ENCODE results near the gene RPTOR.

Gene RPTOR

GRCh38 chr17:80645706-80646325 is 101.2 kb downstream of the RPTOR start:
- DNase-seq = no peak

GRCh38 chr17:80646328-80646727 is 101.7 kb downstream of the RPTOR start:
- DNase-seq = no peak

GRCh38 chr17:80647746-80648145 is 103.1 kb downstream of the RPTOR start:
- no peak for DNase-seq

DNA sequence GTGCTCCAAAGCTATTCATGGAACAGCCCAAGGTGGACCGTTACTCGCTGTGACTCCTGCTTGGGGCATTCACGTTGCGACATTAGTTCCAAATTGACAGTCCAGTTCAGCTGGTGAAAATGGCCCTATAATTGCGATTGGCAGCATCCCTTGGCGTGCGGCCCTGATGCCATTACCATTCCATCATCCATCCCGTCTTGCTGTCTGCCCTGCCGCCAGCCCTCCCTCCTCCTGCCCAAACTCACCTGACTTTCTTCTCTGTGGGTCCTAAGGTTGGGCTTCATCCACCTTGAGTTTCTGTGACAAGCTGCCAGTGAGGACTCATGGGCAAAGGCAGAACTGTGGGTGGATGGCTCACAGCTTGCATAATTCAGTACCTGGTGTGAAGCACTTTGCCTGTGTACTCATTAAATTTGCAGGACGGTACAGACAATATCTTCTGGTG is 104.6 kb downstream of the RPTOR start:
- no peak for DNase-seq

GRCh38 chr17:80649672-80650330 is 105.2 kb downstream of the RPTOR start:
- DNase-seq = no peak

DNA sequence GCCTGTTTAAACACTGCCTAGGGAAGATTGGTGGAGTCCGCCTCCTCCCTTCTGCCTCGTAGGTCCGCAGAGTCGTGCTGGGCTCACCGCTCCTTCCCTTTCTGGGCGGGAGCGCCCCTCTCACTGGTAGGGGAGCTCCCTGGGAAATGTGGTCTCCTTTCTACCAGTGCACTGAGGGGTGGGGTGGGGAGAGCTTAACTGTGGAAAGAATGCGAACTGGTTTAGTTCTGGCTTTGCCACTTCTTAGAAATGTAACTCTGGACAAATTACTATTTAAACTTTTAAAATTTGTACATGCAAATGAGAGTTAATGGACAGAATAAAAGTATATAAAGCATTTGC is 105.7 kb downstream of the RPTOR start:
- DNase-seq = no peak

GRCh38 chr17:80650751-80651518 is 106.3 kb downstream of the RPTOR start:
- no peak for DNase-seq

DNA sequence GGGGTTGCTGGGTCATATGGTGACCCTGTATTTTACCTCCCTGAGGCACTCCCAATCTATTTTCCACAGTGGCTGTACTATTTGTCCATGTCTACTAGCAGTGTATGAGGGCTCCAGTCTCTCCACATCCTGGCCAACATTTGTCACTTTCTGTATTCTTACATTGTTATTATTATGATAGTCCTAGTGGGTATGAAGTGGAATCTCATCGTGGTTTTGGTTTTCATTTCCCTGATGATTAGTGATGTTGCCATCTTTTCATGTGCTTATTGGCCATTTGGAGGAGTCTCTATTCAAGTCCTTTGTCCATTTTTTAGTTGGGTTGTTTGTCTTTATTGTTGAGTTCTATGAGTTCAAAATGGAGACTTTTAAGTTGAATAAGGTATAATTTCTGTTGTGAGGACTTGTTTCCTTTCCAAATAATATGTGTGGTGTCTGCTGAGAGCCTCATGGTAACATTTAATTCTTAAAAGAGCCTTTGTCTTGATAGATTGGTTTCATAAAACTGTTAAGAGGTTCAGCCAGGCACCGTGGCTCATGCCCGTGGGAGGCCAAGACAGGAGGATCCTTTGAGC is 108.2 kb downstream of the RPTOR start:
- DNase-seq = no peak

- no peak for DNase-seq
Observed at GRCh38 chr17:80653856-80654255, 109.2 kb downstream of the RPTOR start.

- DNase-seq = no peak
Observed at GRCh38 chr17:80655608-80656007, 111.0 kb downstream of the RPTOR start.

GRCh38 chr17:80656590-80656989 is 112.0 kb downstream of the RPTOR start:
- DNase-seq = no peak

- DNase-seq = no peak
Observed at GRCh38 chr17:80657561-80657960, 112.9 kb downstream of the RPTOR start.

DNA sequence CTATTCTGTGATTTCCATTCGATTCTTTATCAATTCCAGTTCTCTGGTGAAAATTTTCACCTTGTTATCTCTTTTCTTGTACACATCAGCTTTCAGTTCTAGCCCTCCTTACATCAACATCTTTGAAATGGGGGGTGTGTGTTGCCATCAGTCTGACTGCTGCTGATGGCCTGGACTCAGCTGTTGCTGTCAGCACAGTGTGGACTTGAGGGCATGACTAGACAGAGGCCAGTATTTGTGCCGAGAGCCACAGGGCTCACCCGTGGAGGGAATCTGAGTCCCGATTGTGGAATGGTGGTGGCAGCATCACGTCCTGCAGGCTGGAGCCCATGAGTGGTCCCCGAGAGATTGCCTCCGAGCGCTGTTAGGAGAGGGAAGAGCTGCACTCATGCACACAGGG is 114.2 kb downstream of the RPTOR start:
- no peak for DNase-seq

- DNase-seq = no peak
Observed at GRCh38 chr17:80659651-80660050, 115.0 kb downstream of the RPTOR start.

DNA sequence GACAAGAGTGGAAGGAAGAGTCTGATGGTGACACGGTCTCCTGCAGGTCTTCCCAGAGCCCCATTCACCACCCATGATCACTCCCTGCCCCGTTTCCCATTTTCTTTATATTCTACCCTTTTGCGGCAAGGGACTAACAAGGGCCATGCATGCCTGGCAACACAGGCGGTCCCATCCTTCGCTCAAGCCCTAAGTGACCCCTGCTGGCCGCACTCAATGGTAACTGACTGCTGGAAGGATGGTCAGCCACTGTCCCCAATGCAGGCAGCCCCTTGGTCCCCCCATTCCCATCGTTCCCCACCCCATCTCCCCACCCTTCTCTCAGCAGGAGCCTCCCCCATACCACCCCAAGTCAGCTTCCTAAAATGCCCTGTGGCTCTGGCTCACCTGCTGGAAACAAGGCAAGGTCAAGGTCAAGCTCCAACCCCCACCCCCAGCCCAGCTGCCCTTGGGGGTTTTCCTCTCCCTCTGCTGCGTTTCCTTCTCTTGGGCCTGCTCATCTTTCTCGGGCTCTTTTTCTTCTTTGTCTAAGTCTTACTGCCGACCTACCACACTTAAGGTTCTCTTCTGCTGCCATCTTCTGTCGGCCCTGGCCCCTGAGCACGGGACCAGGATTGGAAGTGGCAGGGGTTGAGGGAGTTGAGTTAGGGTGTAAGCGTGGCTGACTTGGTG is 116.0 kb downstream of the RPTOR start:
- no peak for DNase-seq

DNA sequence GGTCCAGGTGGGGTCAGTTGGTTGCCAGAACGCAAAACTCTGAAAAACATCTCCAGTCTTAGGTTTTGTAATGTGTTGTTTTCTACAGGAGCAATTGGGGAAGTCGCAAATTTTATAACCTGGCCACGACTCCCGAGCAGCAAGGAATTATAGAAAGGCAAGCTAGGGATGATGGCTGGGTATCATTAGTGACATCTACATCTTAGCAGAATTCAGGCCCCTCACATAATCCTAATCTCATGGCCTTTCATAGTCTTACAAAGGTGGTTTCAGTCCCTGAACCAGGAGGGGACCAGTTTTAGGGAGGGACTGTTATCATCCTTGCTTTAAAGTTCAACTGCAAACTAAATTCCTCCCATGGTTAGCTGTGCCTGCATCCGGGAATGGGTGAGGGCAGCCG is 117.9 kb downstream of the RPTOR start:
- DNase-seq = no peak

GRCh38 chr17:80663781-80664206 is 119.2 kb downstream of the RPTOR start:
- DNase-seq = no peak

GRCh38 chr17:80664217-80664790 is 119.7 kb downstream of the RPTOR start:
- DNase-seq = no peak

DNA sequence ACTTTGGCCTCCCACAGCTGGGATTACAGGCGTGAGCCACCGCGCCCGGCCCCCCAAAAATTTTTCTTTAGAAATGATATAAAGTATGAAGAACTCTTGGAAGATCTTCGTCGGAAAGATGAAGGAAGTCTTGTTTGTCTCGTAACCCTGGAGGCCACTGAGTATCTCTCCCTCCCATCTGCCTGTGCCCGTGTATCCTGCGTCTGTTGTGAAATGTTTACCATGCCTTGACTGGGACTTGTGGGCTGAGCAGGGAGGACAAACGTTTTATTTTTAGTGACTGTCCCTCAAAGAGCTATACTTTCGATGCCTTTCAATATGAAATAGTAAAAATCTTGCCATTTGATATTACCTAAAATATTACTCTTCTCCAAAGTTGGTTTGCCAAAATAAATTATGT is 121.2 kb downstream of the RPTOR start:
- no peak for DNase-seq

GRCh38 chr17:80666867-80667266 is 122.2 kb downstream of the RPTOR start:
- no peak for DNase-seq

DNA sequence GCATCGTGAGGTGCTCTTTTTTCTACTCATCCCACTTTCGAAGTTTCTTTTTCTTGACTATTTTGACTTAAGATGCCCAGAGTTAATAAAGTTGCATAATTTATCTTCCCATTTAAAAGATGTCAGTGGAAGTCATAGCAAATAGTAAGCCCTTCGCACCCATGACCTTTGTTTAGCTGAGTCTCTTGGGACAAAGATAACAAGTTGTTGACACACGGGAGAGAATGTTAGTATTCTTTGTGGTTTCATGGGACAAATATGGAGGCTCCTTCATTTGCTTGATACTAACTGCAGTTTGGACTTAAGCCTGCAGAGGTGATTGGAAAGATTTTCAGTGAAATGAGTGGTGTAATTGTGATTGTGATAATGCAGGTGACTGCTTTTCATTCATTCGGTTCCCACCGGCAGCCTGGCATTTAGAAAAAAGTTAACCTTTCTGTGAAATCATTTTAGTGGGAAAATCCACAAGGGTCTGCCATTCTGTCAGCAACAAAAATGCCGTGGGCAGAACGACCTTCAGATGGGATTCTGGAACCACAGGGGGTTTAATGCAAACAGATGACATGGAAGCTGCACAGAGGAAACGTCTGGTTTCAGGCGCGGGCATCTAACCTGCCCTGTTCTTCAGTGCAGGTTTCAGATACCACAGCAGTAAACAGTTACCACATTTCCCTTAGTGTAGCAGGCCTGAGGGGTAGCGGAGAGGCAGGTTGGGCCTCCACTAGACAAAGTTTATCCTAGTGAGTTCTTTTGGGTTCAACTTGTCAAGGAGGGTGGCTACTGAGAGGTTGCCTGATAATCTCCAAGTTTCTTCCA is 123.0 kb downstream of the RPTOR start:
- no peak for DNase-seq
